Activated gamma-delta T cell (primary cell): ENCODE results near the gene FOXJ3.

Experiments
- DNase-seq: peaks from one replicate; lab custom pipeline; 2025; lab: John Stamatoyannopoulos, UW

The FOXJ3 gene

GRCh38 chr1:42311138-42311537 lies 23.9 kb downstream of the FOXJ3 start:
- no peak for DNase-seq

GRCh38 chr1:42306977-42307376 lies 28.1 kb downstream of the FOXJ3 start:
- DNase-seq = no peak

- DNase-seq = no peak
These were observed 29.4 kb downstream of the FOXJ3 start for GRCh38 chr1:42305639-42306038.

- no peak for DNase-seq
These were observed 33.0 kb downstream of the FOXJ3 start for GRCh38 chr1:42302034-42302433.

- no peak for DNase-seq
These were observed 36.5 kb downstream of the FOXJ3 start for GRCh38 chr1:42298520-42298919.

GRCh38 chr1:42295816-42296215 lies 39.2 kb downstream of the FOXJ3 start:
- DNase-seq = no peak

- no peak for DNase-seq
These were observed 44.9 kb downstream of the FOXJ3 start for GRCh38 chr1:42290130-42290529.

GRCh38 chr1:42288311-42288985 lies 46.6 kb downstream of the FOXJ3 start:
- DNase-seq = no peak

- DNase-seq = no peak
These were observed 52.0 kb downstream of the FOXJ3 start for GRCh38 chr1:42282867-42283583.

GRCh38 chr1:42282024-42282579 lies 52.9 kb downstream of the FOXJ3 start:
- DNase-seq = no peak

- DNase-seq = no peak
These were observed 54.2 kb downstream of the FOXJ3 start for GRCh38 chr1:42280821-42281220.

- DNase-seq = no peak
These were observed 56.0 kb downstream of the FOXJ3 start for GRCh38 chr1:42279055-42279454.

- no peak for DNase-seq
These were observed 62.1 kb downstream of the FOXJ3 start for GRCh38 chr1:42272920-42273319.

GRCh38 chr1:42267904-42268303 lies 67.1 kb downstream of the FOXJ3 start:
- DNase-seq = no peak

- no peak for DNase-seq
These were observed 68.5 kb downstream of the FOXJ3 start for GRCh38 chr1:42266253-42267135.

- DNase-seq = no peak
These were observed 70.4 kb downstream of the FOXJ3 start for GRCh38 chr1:42264511-42265190.

GRCh38 chr1:42263019-42263418 lies 72.0 kb downstream of the FOXJ3 start:
- DNase-seq = no peak

- no peak for DNase-seq
These were observed 74.5 kb downstream of the FOXJ3 start for GRCh38 chr1:42260376-42261070.

GRCh38 chr1:42259739-42260064 lies 75.3 kb downstream of the FOXJ3 start:
- DNase-seq = no peak

- no peak for DNase-seq
These were observed 75.8 kb downstream of the FOXJ3 start for GRCh38 chr1:42259059-42259738.

GRCh38 chr1:42258218-42258617 lies 76.8 kb downstream of the FOXJ3 start:
- DNase-seq = no peak
